Loucy (cell line): ENCODE measurements around the gene ZNF79.

Experiments used
- CTCF ChIP-seq: fragments of 200-600 bp; sonication (generic); conservative IDR thresholded peaks from 2 replicates; pipeline ENCODE4 v1.5.1; 2014; ENCODE audit warnings: mild to moderate bottlenecking, antibody characterized with exemption, low read length
- EZH2phosphoT487 ChIP-seq: fragments of 200-600 bp; IDR thresholded peaks from 2 replicates; pipeline ENCODE4 v1.6.1; 2018; ENCODE audit warnings: antibody characterized with exemption, mild to moderate bottlenecking, moderate library complexity, borderline replicate concordance

GRCh38 chr9:127444283-127444920 lies 20.2 kb downstream of the ZNF79 start:
- TF ChIP-seq CTCF (no peak), EZH2phosphoT487 (no peak)
